ENCODE data around the gene ASB15.

GRCh38 chr7:123553159-123553558 is 48.5 kb upstream of the ASB15 start:
- no peak for TF ChIP-seq ZNF274 (IDR thresholded peaks at IDR 0.05; ENCODE audit: low read depth, low read length)
- TF ChIP-seq YY1 (IDR thresholded peaks at IDR 0.05; ENCODE audit: insufficient read depth, insufficient read length): no peak

All from NT2/D1 (cell line).